ENCODE measurements around the gene CHAC1.
"Not testable (repeated sequence)": the region's sequence is repeated elsewhere in the genome, so short reads cannot be mapped to it uniquely, and the experiment has no call there.

The CHAC1 gene

DNA sequence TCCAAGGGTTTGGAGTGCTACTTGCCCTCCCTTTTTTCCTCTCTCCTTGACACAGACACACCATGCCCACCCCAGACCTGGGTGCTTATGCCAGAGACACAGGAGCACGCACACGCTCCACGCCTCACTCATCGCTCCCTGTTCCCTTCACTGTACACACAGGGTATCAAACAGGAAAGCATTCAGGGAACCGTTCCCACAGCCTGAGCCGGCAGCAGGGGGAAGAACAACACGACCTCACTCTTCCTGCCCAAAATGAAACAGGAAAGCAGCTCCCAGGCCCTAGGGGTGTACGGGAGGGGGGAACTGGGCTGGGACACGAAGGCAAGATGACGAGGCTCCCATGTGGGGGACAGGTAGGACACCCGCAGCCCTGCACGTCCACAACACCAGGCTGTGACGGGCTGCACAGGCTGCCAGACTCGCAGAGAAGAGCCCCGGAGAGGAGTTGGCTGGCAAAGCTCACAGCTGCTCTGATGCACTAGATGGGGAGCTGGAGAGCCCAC is 12.9 kb upstream of the CHAC1 start:
- DNase-seq: no peak

- no peak for DNase-seq
Measured at GRCh38 chr15:40941068-40941527, 12.2 kb upstream of the CHAC1 start.

DNA sequence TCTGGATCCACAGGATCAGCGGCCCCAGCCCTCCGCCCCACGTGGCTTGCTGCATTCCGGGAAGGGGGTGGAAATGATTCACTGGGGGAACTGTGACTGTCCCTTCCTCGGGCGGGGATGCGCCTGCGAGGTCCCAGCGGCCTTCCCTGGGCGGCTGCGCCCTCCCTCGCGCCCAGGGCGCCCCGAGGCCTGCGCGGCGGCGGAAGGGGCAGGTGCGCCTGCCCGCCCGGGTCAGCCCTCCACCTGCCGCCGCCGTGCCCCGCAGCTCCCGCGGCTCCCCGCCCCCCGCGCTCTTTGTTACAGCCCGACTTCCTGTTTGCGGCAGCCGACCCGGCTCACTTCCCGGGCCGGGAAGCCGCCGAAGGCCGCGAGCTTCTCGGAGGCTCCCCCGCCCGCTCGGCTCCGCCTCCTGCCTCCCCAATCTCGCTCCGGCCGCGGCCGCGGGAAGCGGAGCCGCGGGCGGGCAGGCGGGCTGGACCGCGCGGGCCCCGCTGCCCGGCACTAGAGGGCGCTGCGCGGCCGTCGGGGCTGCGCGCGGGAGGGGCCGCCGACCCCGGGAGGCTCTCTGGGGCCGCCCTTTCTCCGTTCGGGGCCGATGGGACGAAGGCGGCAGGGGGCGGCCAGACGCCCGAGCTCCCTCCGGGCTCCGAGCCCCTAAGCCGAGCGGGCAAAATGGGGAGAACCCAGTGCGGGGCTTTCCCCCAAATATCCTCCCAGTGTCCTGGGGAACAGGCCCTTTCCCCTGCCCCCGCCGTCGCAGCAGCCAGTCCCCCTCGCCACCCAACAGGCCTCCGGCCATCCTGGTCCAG is 11.5 kb upstream of the CHAC1 start:
- DNase-seq: no peak

DNA sequence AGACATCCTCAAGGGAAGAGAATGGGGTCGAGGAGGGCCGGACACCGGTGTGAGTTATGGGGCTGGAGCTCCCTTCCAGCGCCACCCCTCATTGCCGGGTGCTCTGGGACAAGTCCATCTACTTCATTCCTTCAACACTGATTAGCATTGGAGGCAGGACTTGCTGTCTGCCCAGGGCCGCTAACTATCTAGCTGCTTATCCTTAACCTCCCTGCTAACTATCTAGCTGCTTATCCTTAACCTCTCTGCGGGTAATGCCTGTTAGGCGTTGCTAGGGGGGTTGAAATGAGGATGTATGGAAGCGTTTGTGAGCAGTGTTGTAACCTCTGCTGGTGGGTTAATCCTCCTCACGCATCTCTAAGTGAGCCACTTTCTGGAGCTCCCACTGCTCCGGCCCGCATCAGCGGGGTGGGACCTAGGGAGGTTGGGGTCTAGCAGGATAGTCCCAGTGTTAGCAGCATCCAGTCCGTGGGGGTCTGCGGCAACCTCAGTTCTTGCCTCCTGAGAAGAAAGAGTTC is 10.9 kb upstream of the CHAC1 start:
- DNase-seq: no peak

DNA sequence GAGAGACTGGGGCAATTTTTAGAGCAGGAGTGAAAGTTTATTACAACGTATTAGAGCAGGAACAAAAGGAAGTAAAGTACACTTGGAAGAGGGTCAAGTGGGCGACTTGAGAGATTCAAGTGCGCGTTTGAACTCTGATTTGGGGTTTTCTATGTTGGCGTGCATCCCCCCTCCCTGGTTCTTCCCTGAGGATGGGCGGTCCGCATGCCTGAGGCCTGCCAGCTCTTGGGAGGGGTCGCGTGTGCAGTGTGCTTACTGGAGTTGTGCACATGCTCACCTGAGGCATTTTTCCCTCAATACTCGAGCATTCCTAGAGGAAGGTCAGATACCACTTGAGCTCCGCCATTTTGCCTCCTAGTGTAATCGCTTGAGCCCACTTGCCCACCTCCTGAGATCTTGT is 10.4 kb upstream of the CHAC1 start:
- DNase-seq: no peak

- no peak for DNase-seq
Measured at GRCh38 chr15:40943764-40944365, 9.4 kb upstream of the CHAC1 start.

DNA sequence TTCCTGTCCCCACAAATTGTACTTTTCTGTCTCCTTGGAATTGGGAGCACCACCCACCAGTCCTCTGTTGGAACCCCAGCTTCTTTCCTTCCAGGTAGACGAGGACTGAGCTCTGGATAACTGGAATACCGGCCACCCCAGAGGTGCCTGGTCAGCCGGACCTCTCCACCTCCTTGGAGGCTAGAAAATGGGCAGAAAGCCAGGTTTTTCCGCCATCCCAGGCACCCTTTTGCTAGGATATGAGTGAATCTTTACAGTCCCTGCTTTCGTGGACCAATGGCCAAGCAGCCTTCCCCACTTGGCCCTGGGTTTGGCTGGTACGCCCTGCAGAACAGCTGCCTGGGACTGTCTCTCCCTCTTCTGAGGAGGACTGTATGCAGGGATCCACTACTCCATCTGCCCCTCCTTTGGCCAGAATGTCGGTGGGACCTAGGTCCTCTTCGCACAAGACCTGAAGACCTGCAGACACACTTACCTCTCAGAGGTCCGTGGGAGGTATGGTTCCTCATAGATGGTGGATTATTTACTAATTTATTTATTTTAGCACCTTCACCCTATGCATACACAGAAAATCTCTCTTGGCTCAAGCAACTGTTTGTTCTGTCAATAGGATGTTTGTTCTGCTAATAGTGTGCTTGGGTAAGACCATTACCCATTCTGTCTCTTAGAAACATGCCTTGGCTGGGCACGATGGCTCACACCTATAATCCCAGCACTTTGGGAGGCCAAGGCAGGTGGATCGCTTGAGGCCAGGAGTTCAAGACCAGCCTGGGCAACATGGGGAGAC is 8.6 kb upstream of the CHAC1 start:
- DNase-seq: no peak

- no peak for DNase-seq
Measured at GRCh38 chr15:40948706-40949473, 4.4 kb upstream of the CHAC1 start.

DNA sequence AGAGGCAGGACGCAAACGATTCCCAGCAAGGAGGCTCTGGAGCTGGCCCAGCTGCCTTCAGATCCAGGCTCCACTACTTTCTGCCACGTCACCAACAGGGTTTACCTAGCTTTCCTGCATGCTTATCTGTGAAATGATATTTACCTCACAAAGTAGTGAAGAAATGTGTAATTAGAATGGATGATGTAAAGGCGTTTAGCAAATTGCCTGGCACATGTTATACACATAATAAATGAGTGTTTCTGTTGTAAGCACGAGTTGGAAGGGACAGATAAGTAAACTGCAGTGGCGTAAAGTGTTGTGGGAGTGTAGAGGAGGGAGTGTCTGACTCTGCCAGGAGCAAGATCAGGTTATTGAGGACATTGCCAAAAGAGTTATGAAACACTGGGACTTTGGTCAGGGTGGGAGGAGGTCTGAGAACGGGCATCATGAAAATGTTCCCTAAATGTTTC is 3.5 kb upstream of the CHAC1 start:
- DNase-seq: no peak

- no peak for DNase-seq
Measured at GRCh38 chr15:40951764-40952163, 1.5 kb upstream of the CHAC1 start.

DNA sequence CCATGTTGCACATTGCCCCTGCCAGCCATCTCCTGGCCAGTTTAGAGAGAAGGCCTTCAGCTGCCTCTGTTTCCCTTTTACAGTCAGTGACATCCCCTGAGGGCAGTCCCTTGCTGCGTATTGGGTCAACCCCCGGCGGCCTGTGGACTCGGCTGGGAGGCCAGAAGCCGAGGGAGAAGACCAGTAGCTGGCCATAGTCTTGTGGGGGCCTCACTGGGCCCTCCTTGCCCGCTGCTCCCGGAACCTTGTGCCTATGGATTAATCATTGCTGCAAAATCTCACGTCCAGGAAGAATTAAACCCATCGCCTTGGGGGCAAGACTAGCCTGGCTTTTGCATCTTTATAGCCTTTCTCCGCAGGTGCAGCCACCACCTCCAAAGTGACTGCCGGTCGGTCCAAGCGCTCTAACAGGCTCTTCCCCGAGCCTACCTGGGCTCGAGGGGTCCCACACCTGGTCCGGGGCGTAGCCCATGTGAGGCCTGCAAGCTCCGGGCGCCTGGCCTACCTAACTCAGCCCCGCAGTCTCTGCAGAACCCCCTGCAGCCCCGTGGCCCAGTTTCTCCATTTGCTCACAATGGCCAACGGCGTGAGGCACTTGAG is 870 bp upstream of the CHAC1 start:
- DNase-seq: no peak

GRCh38 chr15:40953713-40954074 is 423 bp downstream of the CHAC1 start:
- no peak for DNase-seq

GRCh38 chr15:40954158-40954848 is 1.0 kb downstream of the CHAC1 start:
- not testable (repeated sequence) for DNase-seq

DNA sequence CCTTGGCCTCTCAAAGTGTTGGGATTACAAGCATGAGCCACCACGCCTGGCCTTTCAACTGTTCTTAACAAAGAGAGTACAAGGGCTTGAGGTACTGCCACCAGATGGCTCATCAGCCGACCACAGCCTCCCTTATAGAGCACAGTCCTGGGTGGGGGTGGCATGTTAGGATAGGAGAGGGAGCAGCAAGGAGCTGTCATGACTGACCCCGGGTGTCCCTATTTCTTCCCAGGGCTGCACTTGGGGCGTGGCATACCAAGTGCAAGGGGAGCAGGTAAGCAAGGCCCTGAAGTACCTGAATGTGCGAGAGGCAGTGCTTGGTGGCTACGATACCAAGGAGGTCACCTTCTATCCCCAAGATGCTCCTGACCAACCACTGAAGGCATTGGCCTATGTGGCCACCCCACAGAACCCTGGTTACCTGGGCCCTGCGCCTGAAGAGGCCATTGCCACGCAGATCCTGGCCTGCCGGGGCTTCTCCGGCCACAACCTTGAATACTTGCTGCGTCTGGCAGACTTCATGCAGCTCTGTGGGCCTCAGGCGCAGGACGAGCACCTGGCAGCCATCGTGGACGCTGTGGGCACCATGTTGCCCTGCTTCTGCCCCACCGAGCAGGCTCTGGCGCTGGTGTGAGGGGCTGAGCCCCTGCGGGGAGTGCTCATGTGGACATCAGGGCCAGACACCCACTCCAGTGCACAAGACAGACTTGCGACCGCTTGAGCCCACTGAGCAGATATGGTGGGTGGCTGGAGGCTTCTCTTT is 2.1 kb downstream of the CHAC1 start:
- no peak for DNase-seq

- no peak for DNase-seq
Measured at GRCh38 chr15:40955930-40956540, 2.8 kb downstream of the CHAC1 start.

DNA sequence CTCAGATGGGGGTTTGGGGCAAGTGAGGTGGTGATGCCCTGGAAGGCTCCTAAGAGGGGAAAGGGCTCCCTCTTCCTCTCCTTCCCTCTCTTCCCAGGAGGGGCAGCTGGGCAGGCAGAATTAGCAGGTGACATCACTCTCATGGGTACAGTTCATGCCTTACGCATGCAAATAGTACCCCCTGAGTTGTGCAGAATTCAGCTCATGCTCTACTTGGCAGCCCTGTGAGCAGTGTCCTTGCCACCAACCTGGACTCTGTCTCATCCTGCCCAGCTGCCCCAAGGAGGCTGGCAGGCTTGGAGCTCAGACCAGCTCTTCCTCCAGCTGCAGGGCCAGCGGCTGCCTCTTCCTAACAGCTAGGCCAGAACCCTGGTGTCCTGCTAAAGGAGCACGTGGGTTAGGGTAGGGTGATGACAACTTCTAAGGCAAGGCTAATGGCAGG is 3.3 kb downstream of the CHAC1 start:
- no peak for DNase-seq

- DNase-seq: no peak
Measured at GRCh38 chr15:40957041-40957555, 3.8 kb downstream of the CHAC1 start.

GRCh38 chr15:40957581-40958051 is 4.3 kb downstream of the CHAC1 start:
- DNase-seq: no peak

GRCh38 chr15:40958146-40958545 is 4.9 kb downstream of the CHAC1 start:
- no peak for DNase-seq

DNA sequence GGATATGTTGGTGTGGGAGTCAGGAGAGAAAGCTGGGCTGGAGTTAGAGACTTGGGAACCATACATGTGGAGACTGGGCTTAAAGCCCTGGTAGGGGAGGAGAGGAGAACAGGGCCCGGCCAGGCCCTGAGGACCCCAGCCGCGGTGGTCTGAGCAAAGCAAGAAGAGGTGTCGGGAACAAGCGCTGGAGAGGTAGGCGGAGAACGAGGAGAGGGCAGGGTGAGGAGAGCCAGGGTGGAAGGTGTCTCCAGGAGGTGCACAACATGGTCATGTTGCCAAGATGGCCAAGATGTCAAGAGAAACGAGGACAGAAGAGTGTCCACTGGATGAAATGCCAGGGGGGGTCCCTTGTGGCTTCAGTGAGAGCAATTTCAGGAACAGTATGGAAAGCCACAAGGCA is 5.5 kb downstream of the CHAC1 start:
- no peak for DNase-seq
